Measurements from ENCODE around the gene POC5. TPM values are rescaled to one million over a fixed set of nuclear protein-coding genes. Genes with fewer than 3 reads are reported as not detected.

The POC5 gene
- total and polyA plus RNA-seq, 2 of the 13 experiments (the other 11 are each of a cell fraction or from before 2014, with no cell fraction given), result 6.9 to 9.3 TPM

- Histone ChIP-seq H3K36me3 (replicated peaks in 1 of 2; ENCODE audit: control insufficient read depth in 1 of 2, insufficient read depth in 2 of 2, low read length in 2 of 2) (no peaks in the 10 kb centered on the region), H3K9ac (ENCODE audit: insufficient read depth, low read depth, low read length) (no peak overlapping the region), H3K4me1 (ENCODE audit: insufficient read depth, low read length) (no peaks in the 10 kb centered on the region), H2AFZ (ENCODE audit: low read length) (no peak overlapping the region), H3K4me2 (ENCODE audit: low read depth, low read length) (no peak overlapping the region), H4K20me1 (ENCODE audit: insufficient read depth, low read length) (no peaks in the 10 kb centered on the region), H3K4me3 (replicated peaks in 1 of 3; ENCODE audit: insufficient read depth in 1 of 3, low read depth in 2 of 3, low read length in 3 of 3) (no peak overlapping the region), H3K79me2 (ENCODE audit: insufficient read depth, low read length) (no peaks in the 10 kb centered on the region), H3K9me3 (ENCODE audit: low read length) (no peaks in the 10 kb centered on the region), H3K27ac (ENCODE audit: extremely low read length, insufficient read depth, low read length) (no peak overlapping the region), H3K27me3 (ENCODE audit: control insufficient read depth in 1 of 2, insufficient read depth in 2 of 2, low read length in 2 of 2) (no peaks in the 10 kb centered on the region)
- BruUV-seq (replicated peaks), result no TSS peak
- WGBS (ENCODE audit: low lambda C conversion rate), result 15% methylated on average over 1 of the region's 1 CpG
- in situ Hi-C loops (cut with HindIII; ENCODE audit: extremely low pct_ligation_motif_present, low pct_unique_long_range_greater_than_20kb) (no loop called here), intact Hi-C loops (cut with micrococcal nuclease; ENCODE audit: unreplicated experiment) (no loop called here)
- DNase-seq (ENCODE audit: low spot score) (no peak), ATAC-seq (no peak), FAIRE-seq (no peak)
- ChIA-PET CTCF (ENCODE audit: low intra/inter-chr PET ratio, low total read pairs) (no interaction called here), POLR2A (no interaction called here)
- no peak for TF ChIP-seq SP2 (CRISPR knock-in tag; IDR thresholded peaks at IDR 0.05)
- no peak for TF ChIP-seq ZNF574 (CRISPR knock-in tag; IDR thresholded peaks at IDR 0.05)
- TF ChIP-seq HOXA3 (CRISPR knock-in tag; IDR thresholded peaks at IDR 0.05), result no peak
- TF ChIP-seq SNAPC2 (CRISPR knock-in tag; IDR thresholded peaks at IDR 0.05), result no peak
- TF ChIP-seq ZBTB34 (CRISPR knock-in tag; IDR thresholded peaks at IDR 0.05), result no peak
- no peak for TF ChIP-seq BRF2 (CRISPR knock-in tag; IDR thresholded peaks at IDR 0.05)
- no peak for TF ChIP-seq ZNF570 (CRISPR knock-in tag; IDR thresholded peaks at IDR 0.05; ENCODE audit: borderline replicate concordance)
- no peak for TF ChIP-seq ESRRA (CRISPR knock-in tag; IDR thresholded peaks at IDR 0.05; ENCODE audit: low read depth)
- TF ChIP-seq ZNF275 (CRISPR knock-in tag; IDR thresholded peaks at IDR 0.05; ENCODE audit: borderline replicate concordance), result no peak
- no peak for TF ChIP-seq WIZ (CRISPR knock-in tag; IDR thresholded peaks at IDR 0.05)
- TF ChIP-seq ZNF710 (CRISPR knock-in tag; IDR thresholded peaks at IDR 0.05; ENCODE audit: borderline replicate concordance), result no peak
- TF ChIP-seq ZNF576 (CRISPR knock-in tag; IDR thresholded peaks at IDR 0.05), result no peak
- no peak for TF ChIP-seq POGZ (CRISPR knock-in tag; IDR thresholded peaks at IDR 0.05)
These were observed 79.3 kb downstream of the POC5 start for GRCh38 chr5:75637949-75638348.
